NCI-H128 (cell line): ENCODE measurements around the gene AKR7A3.
A peak's percentile ranks its signal among the peaks of the same experiment; 100 is the strongest.
"Not testable (repeated sequence)": the region's sequence is repeated elsewhere in the genome, so short reads cannot be mapped to it uniquely, and the experiment has no call there.

Source experiments
- DNase-seq: peaks from one replicate; lab custom pipeline; 2025; ENCODE audit not compliant: unreplicated experiment; lab: John Stamatoyannopoulos, UW

AKR7A3 gene

DNA sequence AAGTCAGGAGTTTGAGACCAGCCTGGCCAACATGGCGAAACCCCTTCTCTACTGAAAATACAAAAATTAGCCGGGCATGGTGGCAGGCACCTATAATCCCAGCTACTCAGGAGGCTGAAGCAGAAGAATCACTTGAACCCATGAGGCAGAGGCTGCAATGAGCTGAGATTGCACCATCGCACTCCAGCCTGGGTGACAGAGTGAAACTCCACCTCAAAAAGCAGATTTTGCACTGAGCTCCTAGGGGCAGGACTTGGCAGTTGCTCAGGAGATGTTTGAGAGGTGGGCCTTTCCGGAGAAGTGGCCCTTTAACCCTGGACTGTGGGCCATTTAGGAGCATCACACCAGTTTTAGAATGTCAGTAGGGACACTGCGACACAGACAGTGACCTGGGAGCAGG, 32.3 kb downstream of the AKR7A3 start:
- DNase-seq, result not testable (repeated sequence)

GRCh38 chr1:19255288-19255687, 33.3 kb downstream of the AKR7A3 start:
- DNase-seq, result no peak

GRCh38 chr1:19254416-19254815, 34.2 kb downstream of the AKR7A3 start:
- DNase-seq, result no peak

- peak; percentile 61 for DNase-seq
These were observed 37.0 kb downstream of the AKR7A3 start, which contains the start of the genes EMC1 and MRTO4 for GRCh38 chr1:19251305-19252196. Gene EMC1 (minus strand): TSS chr1:19251524. CDS start chr1:19251509, 15 bp downstream. Gene MRTO4 (plus strand): TSS chr1:19251805. CDS start chr1:19251836, 31 bp downstream.

DNA sequence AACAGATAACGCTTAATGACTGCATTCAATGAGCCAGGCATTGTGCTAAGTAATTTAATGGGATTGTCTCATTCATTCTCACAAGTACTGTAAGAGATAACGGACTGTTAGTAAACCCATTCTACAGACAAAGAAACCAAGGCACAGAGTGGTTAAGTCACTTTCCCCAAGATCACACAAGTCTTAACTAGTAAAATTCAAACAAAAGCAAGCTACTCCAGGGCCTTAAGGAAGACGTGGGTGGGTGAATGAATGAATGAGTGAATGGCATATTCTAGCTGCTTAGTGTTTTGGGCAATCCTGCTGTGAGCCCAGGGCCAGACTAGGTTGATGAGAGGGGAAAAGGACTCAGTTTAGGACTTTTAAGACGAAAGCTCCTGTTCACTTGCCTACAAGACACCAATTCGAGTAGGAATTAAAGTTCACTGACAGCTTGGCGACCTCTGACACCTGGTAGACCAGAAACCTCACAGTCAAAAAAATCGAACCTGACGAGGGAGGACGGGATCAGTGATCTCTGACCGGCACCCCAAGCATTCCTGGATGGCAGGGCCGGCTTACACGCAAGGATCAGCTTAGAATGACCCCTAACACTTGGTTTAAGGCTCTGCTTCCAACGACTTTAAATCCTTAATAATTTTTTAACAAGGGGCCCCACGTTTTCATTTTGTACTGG, 37.8 kb downstream of the AKR7A3 start:
- no peak for DNase-seq

DNA sequence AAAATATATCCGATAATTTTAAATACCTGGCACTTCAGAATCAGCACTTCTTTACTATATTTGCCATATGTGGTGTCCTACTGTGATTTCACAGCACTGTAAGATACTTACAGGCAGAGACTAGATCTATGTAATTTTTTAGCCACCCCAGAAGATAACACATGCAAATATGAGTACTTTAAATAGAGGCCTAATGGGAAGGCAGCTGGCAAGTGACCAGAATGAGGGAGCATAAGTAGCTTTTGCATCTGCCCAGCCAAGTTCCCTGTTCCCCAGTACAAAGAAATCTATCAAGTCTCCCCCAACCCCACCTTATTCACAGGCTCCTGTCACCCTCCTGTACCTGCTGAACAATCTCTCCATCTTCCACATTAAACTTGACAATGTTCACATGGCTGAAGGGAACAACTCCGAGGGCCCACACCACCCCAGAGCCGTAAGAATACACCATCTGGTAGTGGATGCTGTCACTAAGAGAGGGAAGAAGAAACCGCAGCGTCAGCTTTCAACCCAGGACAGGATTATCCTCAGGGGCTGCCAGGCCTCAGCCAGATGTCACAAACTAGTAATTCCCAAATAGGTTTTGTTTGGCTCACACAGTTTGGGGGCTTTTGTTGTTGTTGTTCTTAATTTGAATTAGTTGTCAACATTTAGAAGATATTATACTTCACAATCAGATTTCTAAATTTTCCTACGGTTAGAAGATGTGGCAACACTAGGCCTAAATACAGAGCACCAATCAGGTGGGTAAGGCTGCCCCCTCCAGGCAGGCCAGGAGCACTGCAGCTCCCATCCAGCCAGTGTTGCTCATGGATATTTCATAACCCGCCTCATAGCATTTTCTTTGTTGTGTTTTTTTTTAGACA, 47.7 kb downstream of the AKR7A3 start:
- DNase-seq, result no peak

GRCh38 chr1:19239876-19240275, 48.7 kb downstream of the AKR7A3 start:
- DNase-seq, result no peak

DNA sequence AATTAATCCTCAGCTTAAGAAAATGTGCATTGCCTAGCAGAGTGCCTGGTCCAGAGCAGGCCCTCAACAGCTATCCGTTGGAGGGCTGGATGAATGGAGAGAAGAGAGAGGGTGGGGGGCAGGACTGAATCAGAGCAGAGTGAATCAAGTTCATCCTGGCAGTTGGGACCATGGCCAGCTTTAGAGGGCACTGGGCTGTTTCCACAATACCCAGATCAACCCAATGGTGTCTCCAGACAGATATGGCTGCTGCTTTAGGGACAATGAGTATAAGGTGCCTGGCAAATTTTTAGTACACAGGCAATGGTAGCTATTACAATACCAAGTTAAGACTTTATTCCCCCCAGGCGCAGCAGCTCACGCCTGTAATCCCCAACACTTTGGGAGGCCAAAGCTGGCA, 54.3 kb downstream of the AKR7A3 start:
- no peak for DNase-seq
